Hepatocyte (in vitro differentiated cells): Measurements from ENCODE around the gene RGCC. TPM values are rescaled to one million over a fixed set of nuclear protein-coding genes. Genes with fewer than 3 reads are reported as not detected.

ENCODE experiments used
- DNase-seq: peaks from one replicate; pipeline ENCODE4 v3.0.0-alpha.2; 2016; ENCODE audit warnings: low spot score
- H2AFZ ChIP-seq: fragments of 200-600 bp; sonication (generic); 2 replicates; pipeline ENCODE4 v1.6.0; 2016; ENCODE audit warnings: antibody characterized with exemption, mild to moderate bottlenecking
- H3K27ac ChIP-seq: fragments of 200-600 bp; sonication (generic); 2 replicates; pipeline ENCODE4 v1.5.1; 2016; ENCODE audit warnings: mild to moderate bottlenecking
- H3K27me3 ChIP-seq: fragments of 200-600 bp; sonication (generic); 2 replicates; pipeline ENCODE4 v1.6.1; 2016
- H3K36me3 ChIP-seq: fragments of 200-600 bp; sonication (generic); replicated peaks from 2 replicates; pipeline ENCODE4 v1.5.1; 2016; ENCODE audit warnings: low read depth; ENCODE audit not compliant: insufficient read depth
- H3K4me1 ChIP-seq: fragments of 200-600 bp; sonication (generic); 2 replicates; pipeline ENCODE4 v1.5.1; 2016; ENCODE audit warnings: mild to moderate bottlenecking, moderate library complexity; ENCODE audit not compliant: insufficient read depth
- H3K4me2 ChIP-seq: fragments of 200-600 bp; sonication (generic); 2 replicates; pipeline ENCODE4 v1.6.0; 2016
- H3K4me3 ChIP-seq: fragments of 200-600 bp; sonication (generic); 2 replicates; pipeline ENCODE4 v1.5.1; 2016; ENCODE audit warnings: mild to moderate bottlenecking
- H3K79me2 ChIP-seq: fragments of 200-600 bp; sonication (generic); 2 replicates; pipeline ENCODE4 v1.6.0; 2017; ENCODE audit warnings: mild to moderate bottlenecking
- H3K9me2 ChIP-seq: fragments of 200-600 bp; sonication (generic); replicated peaks from 2 replicates; pipeline ENCODE4 v1.6.0; 2017; ENCODE audit warnings: mild to moderate bottlenecking; ENCODE audit not compliant: insufficient read depth
- H3K9me3 ChIP-seq: fragments of 200-600 bp; sonication (generic); 2 replicates; pipeline ENCODE4 v1.5.1; 2016; ENCODE audit warnings: low read depth, mild to moderate bottlenecking
- H4K20me1 ChIP-seq: fragments of 200-600 bp; sonication (generic); 2 replicates; pipeline ENCODE4 v1.6.0; 2016; ENCODE audit warnings: mild to moderate bottlenecking; ENCODE audit not compliant: insufficient read depth, poor library complexity, severe bottlenecking
- EZH2 ChIP-seq: fragments of 200-600 bp; sonication (generic); IDR thresholded peaks from 2 replicates; pipeline ENCODE4 v1.6.1; 2016; ENCODE audit warnings: antibody characterized with exemption, mild to moderate bottlenecking, borderline replicate concordance
- EZH2phosphoT487 ChIP-seq: fragments of 200-600 bp; sonication (generic); IDR thresholded peaks from one replicate; pipeline ENCODE4 v1.6.1; 2018; ENCODE audit warnings: antibody characterized with exemption, mild to moderate bottlenecking, low read depth, moderate library complexity; ENCODE audit not compliant: unreplicated experiment, severe bottlenecking
- WGBS: methylation state at CpG from one replicate; pipeline ENCODE4 v1.1.6; 2016; ENCODE audit warnings: low lambda C conversion rate; ENCODE audit errors: missing lambda C conversion rate; 5-methylcytosine and 5-hydroxymethylcytosine counted together
- polyA plus RNA-seq: library from polyadenylated mRNA; unstranded; fragments of >200 nt; fragmentation: Nextera tagmentation; extraction: Ambion mirVana; gene quantifications from 2 replicates; pipeline ENCODE4 v1.2.1, GENCODE V29; 2016
- total RNA-seq: library from RNA; depleted of rRNA; stranded (reverse); fragments of >200 nt; gene quantifications from 2 replicates; pipeline ENCODE4 v1.2.3, GENCODE V29; 2014
- TF ChIP-seq, protein P1 (sequence below): fragments of 200-600 bp; sonication (generic); IDR thresholded peaks from 2 replicates; pipeline ENCODE4 v1.5.1; 2016; ENCODE audit warnings: antibody characterized with exemption, mild to moderate bottlenecking; ENCODE audit not compliant: poor library complexity

RGCC gene
- total and polyA plus RNA-seq, 2 experiments from 2014 or later = 8.1 to 19.9 TPM

- Histone ChIP-seq H3K36me3 (no peaks in the 10 kb centered on the region), H4K20me1 (no peaks in the 10 kb centered on the region), H3K4me1 (no peaks in the 10 kb centered on the region), H2AFZ (no peak overlapping the region), H3K79me2 (no peaks in the 10 kb centered on the region), H3K27me3 (no peaks in the 10 kb centered on the region), H3K9me3 (no peaks in the 10 kb centered on the region), H3K9me2 (no peaks in the 10 kb centered on the region), H3K27ac (no peak overlapping the region), H3K4me3 (no peak overlapping the region), H3K4me2 (no peak overlapping the region)
- TF ChIP-seq EZH2 (no peak), EZH2phosphoT487 (no peak)
- TF ChIP-seq, protein P1, sequence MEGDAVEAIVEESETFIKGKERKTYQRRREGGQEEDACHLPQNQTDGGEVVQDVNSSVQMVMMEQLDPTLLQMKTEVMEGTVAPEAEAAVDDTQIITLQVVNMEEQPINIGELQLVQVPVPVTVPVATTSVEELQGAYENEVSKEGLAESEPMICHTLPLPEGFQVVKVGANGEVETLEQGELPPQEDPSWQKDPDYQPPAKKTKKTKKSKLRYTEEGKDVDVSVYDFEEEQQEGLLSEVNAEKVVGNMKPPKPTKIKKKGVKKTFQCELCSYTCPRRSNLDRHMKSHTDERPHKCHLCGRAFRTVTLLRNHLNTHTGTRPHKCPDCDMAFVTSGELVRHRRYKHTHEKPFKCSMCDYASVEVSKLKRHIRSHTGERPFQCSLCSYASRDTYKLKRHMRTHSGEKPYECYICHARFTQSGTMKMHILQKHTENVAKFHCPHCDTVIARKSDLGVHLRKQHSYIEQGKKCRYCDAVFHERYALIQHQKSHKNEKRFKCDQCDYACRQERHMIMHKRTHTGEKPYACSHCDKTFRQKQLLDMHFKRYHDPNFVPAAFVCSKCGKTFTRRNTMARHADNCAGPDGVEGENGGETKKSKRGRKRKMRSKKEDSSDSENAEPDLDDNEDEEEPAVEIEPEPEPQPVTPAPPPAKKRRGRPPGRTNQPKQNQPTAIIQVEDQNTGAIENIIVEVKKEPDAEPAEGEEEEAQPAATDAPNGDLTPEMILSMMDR = no peak
- no peak for DNase-seq
- WGBS = 94% methylated on average over 11 of the region's 11 CpGs
These were observed 56.2 kb downstream of the RGCC start for GRCh38 chr13:41513600-41513999.

DNA sequence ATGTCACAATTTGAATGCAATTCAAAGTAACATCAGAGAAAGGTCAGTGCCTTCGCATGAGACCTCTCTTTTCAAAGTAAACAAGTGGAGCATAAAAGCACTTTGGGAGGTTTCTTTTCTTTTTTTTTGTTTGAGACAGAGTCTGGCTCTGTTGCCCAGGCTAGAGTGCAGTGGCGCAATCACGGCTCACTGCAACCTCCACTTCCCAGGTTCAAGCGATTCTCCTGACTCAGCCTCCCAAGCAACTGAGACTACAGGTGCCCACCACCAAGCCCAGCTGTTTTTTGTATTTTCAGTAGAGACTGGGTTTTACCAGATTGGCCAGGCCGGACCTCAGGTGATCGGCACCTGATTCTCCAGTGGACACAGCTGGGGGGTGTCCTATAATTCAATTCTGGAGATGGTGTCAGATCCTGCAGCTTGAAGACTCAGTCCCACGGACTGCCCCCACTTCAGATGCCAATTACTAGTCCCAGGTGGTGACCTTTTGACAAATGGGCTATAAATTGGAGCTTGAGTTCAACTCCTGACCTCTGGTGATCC, 57.6 kb downstream of the RGCC start:
- no peaks in the 10 kb centered on the region for H3K79me2 ChIP-seq
- no peaks in the 10 kb centered on the region for H3K9me3 ChIP-seq
- DNase-seq = no peak
- no peaks in the 10 kb centered on the region for H3K27me3 ChIP-seq
- no peaks in the 10 kb centered on the region for H3K4me1 ChIP-seq
- no peaks in the 10 kb centered on the region for H3K9me2 ChIP-seq
- TF ChIP-seq EZH2phosphoT487 = no peak
- TF ChIP-seq, protein P1 = no peak
- TF ChIP-seq EZH2 = no peak
- no peak overlapping the region for H3K4me3 ChIP-seq
- no peak overlapping the region for H3K4me2 ChIP-seq
- 93% methylated on average over 7 of the region's 7 CpGs for WGBS
- no peaks in the 10 kb centered on the region for H4K20me1 ChIP-seq
- no peaks in the 10 kb centered on the region for H3K36me3 ChIP-seq
- H3K27ac ChIP-seq = no peak overlapping the region
- no peak overlapping the region for H2AFZ ChIP-seq

DNA sequence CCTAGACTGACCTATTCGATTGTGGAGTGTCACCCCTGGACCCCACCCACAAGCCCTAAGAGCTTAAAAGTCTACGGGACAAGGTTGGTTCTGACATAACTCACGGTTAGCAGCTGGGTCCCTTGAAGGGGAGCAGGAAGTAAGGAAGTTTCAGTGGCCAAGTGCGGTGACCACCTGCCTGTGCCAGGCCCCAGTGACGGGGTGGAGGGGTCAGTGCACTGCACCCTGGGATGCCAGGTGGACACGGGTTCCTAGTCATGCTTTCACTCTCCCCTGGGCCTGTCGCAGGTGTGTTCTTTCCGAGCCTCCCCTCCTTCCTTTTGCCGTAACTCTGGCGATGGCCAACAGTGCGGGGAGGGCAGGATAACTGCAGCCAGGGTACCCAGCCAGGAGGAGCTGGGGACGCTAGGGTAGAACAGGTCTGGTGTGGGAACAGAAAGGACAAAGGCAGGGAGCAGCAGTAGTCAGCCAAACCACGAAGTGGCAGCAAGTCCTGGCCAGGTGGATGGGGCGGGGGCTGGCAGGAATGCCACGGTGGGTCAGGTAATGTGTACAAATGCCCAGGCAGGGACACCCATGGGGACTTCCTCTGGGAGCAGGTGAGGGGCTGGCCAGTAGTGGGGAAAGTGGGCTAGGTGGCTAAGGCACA, 58.3 kb downstream of the RGCC start:
- no peak overlapping the region for H3K4me2 ChIP-seq
- no peak for DNase-seq
- no peaks in the 10 kb centered on the region for H4K20me1 ChIP-seq
- 90% methylated on average over 15 of the region's 15 CpGs for WGBS
- H3K27ac ChIP-seq = no peak overlapping the region
- no peaks in the 10 kb centered on the region for H3K36me3 ChIP-seq
- H3K79me2 ChIP-seq = no peaks in the 10 kb centered on the region
- H2AFZ ChIP-seq = no peak overlapping the region
- no peaks in the 10 kb centered on the region for H3K4me1 ChIP-seq
- no peaks in the 10 kb centered on the region for H3K9me2 ChIP-seq
- H3K27me3 ChIP-seq = no peaks in the 10 kb centered on the region
- H3K4me3 ChIP-seq = no peak overlapping the region
- TF ChIP-seq EZH2phosphoT487 (no peak), EZH2 (no peak)
- TF ChIP-seq, protein P1 = no peak
- H3K9me3 ChIP-seq = no peaks in the 10 kb centered on the region
